Erythroblast (primary cell): Measurements from ENCODE around the gene IFNA21.
"Not testable (repeated sequence)": the region's sequence is repeated elsewhere in the genome, so short reads cannot be mapped to it uniquely, and the experiment has no call there.

Source experiments
- DNase-seq, 2 experiments: peaks; one replicate each; lab custom pipeline; 2025; lab: John Stamatoyannopoulos, UW
- GATA1 ChIP-seq: IDR thresholded peaks from 2 replicates; pipeline ENCODE4 v1.6.1; 2011; ENCODE audit warnings: low read depth, mild to moderate bottlenecking, control low read depth, low read length, moderate library complexity
- POLR2A ChIP-seq: IDR thresholded peaks from 2 replicates; pipeline ENCODE4 v1.6.1; 2011; ENCODE audit warnings: mild to moderate bottlenecking, low read length

IFNA21 gene

GRCh38 chr9:21165516-21165915, 944 bp downstream of the IFNA21 start:
- TF ChIP-seq POLR2A = no peak
- no peak for TF ChIP-seq GATA1
- no peak for DNase-seq

DNA sequence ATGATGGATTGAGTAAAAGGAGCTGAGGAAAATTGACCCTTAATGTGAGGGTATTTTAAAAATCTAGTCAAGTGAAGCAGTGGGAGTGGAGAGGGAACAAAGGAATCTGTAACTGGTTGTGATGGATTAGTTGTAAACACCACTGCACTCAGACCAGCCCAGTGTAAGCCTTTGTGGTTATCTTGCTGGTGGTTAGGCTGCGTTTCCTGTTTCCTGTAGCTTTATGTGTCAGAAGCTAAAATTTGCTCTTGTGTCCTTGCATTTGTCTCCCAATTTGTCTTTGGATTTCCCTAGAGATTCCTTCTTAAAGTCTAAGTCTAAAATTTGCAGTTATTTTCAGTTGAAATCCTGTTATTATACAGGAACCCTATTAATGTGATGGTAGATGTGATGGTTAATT, 6.3 kb downstream of the IFNA21 start:
- DNase-seq = no peak
- no peak for TF ChIP-seq GATA1
- no peak for TF ChIP-seq POLR2A

DNA sequence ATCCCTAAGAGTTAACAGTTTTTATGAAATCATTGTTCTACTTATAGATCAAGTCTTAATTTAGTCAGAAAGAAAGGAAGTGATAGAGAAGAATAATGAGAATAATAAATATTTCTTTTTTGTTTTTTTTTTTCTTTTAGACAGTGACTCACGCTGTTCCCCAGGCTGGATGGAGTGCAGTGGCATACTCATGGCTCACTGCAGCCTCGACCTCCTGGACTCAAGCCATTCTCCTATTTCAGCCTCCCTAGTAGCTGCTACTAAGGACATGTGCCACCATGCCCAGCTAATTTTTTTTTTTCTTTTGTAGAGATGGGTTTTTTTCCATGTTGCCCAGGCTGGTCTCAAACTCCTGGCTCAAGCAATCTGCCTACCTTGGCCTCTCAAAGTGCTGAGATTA, 11.0 kb downstream of the IFNA21 start:
- no peak for TF ChIP-seq POLR2A
- no peak for TF ChIP-seq GATA1
- no peak for DNase-seq

- TF ChIP-seq GATA1 (no peak), POLR2A (no peak)
- DNase-seq = peak in 1 of 2 experiments; percentile 7
Measured at GRCh38 chr9:21154018-21154608, 12.3 kb downstream of the IFNA21 start.

- TF ChIP-seq GATA1 = no peak
- no peak for TF ChIP-seq POLR2A
- DNase-seq = no peak
Measured at GRCh38 chr9:21153336-21154017, 13.0 kb downstream of the IFNA21 start.

DNA sequence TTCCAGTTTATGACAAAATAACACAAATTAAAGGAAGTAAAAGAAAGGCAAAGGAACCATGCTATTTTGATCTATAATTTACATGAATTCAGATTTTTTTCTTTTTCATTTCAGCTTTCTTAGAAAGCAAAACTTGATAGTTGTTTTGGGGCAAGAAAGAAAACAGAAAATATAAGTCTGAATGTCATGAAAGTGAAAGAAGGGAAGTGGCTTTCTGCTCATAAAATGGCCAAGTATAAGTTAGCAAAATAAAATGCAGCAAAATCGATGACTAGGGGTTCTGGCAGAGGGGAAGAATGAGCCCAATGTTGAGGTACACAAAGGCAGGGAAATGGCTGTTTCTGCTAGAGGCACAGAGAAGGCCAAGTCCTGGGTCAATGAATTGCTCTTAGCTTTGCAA, 21.9 kb downstream of the IFNA21 start:
- TF ChIP-seq POLR2A = no peak
- DNase-seq = no peak

DNA sequence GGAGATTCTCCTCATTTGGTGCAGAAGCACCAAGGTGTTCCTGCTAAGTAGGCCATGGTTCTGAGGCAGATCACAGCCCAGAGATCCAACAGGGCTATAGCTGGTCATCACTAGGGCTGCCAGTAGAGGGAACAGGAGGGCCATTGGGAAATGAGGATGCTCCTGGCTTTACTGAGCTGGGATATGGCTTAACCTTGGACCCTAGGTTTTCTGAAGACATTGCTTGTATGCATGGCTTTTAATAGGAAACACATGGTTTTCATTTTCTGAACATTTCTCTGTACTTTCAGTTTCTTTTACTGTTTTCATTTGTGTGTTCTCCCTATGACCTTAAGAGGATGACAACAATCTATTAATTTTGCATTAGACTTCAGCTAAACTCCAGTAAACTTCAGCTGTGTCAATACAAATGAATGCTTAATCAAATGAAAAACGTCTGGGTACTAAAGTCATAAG, 25.0 kb downstream of the IFNA21 start, which contains the start of gene IFNW1:
Gene IFNW1, minus strand, starts transcription at position 406 of the 456 bp plus-strand sequence. Its CDS starts 262 bp downstream, at position 144.
- no peak for DNase-seq
- TF ChIP-seq GATA1 (no peak), POLR2A (no peak)

DNA sequence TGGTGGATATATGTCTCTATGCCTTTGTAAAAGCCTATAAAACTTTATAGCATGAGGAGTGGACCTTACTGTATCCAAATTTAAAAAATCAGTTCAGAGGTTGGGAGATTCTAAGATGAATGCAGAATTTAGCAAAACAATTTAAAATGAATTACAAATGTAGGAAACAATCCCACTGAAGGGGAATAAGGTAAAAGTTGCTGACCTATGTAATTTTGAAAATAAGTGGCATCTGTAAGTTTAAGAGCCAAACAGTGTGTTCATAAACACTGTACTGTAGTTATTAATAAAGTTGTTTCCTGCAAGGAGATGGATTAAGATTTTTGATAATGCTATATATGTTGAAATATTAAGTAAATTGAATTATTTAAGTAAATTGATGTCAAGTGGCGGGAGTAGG, 29.4 kb downstream of the IFNA21 start:
- TF ChIP-seq GATA1 = no peak
- TF ChIP-seq POLR2A = no peak
- DNase-seq = no peak

DNA sequence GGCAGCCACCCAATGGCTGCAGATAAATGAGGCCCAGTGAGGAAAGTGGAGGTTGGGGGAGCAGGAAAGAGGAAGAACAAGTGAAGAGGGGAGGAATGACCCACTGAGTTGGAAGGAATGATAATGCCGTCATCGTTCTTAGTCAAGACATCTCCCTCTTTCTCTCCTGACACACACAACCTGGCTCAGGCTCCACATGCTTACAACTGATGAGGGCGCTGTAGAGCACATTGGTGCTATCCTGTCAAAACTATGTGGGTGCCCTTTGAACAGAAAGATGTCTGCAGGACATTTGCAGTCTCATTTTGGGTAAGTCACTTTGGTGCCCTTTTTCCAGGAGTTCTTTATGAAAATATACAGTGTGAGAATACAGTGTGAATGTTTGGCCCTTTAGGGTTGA, 30.7 kb downstream of the IFNA21 start:
- no peak for DNase-seq
- TF ChIP-seq GATA1 = no peak
- no peak for TF ChIP-seq POLR2A

DNA sequence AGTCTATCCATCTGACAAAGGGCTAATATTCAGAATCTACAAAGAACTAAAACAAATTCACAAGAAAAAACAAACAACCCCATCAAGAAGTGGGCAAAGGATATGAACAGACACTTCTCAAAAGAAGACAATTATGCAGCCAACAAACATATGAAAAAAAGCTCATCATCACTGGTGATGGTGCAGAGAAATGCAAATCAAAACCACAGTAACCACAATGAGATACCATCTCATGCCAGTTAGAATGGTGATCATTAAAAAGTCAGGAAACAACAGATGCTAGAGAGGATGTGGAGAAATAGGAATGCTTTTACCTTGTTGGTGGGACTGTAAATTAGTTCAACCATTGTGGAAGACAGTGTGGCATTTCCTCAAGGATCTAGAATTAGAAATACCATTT, 38.3 kb downstream of the IFNA21 start:
- not testable (repeated sequence) for DNase-seq

DNA sequence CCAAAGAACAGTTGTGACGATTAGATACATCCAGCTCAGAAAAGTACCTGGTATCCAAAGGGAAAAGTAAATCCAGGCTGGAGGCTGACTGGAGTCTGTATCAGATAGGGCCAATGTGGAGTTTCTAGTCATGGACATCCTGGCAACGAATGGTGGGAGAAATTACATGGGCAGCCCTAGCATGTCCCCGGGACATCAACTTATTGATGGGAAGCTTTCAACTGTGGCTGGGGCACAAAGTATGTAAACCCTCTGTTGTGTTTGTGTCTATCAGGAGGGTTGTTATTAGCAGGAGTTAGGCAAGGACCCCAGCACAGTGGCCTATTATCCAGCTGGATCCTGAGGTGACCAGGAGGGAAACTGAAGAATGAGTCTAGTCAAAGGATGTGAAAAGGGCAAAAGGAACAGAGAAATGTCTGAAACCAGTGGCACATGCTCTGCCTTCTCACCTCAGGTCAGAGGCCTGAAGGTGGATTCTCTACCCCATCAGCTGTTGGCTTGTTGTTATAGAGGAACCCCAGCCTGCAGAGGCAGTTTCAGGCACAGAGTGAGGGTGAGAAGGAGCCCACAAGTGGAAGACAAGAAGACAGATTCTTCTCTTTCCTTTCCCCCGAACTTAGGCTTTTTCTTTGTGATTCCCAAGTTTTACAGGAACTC, 44.7 kb downstream of the IFNA21 start:
- no peak for DNase-seq

GRCh38 chr9:21121079-21121478, 45.4 kb downstream of the IFNA21 start:
- TF ChIP-seq GATA1 = no peak
- TF ChIP-seq POLR2A = no peak
- DNase-seq = no peak

More for the DNA sequence above, 44.7 kb downstream of the IFNA21 start:
- TF ChIP-seq GATA1 (no peak), POLR2A (no peak)

GRCh38 chr9:21119093-21119770, 47.2 kb downstream of the IFNA21 start:
- peak; percentile 21 to 27 for DNase-seq
- TF ChIP-seq GATA1 = no peak
- no peak for TF ChIP-seq POLR2A
